Stimulated activated CD8-positive, alpha-beta memory T cell treated with anti-CD3 and anti-CD28 coated beads, Interleukin-4, amount 100 ng/mL, for 1 hour (primary cell): ENCODE data around the gene RAB11FIP5.
"Not testable (repeated sequence)": the region's sequence is repeated elsewhere in the genome, so short reads cannot be mapped to it uniquely, and the experiment has no call there.

ENCODE experiments used
- DNase-seq, 2 donors: peaks; one replicate each; pipeline ENCODE4 v3.0.0-alpha.2; 2020; ENCODE audit warnings: low read depth in 2 of 2, low spot score in 1 of 2

Gene RAB11FIP5

DNA sequence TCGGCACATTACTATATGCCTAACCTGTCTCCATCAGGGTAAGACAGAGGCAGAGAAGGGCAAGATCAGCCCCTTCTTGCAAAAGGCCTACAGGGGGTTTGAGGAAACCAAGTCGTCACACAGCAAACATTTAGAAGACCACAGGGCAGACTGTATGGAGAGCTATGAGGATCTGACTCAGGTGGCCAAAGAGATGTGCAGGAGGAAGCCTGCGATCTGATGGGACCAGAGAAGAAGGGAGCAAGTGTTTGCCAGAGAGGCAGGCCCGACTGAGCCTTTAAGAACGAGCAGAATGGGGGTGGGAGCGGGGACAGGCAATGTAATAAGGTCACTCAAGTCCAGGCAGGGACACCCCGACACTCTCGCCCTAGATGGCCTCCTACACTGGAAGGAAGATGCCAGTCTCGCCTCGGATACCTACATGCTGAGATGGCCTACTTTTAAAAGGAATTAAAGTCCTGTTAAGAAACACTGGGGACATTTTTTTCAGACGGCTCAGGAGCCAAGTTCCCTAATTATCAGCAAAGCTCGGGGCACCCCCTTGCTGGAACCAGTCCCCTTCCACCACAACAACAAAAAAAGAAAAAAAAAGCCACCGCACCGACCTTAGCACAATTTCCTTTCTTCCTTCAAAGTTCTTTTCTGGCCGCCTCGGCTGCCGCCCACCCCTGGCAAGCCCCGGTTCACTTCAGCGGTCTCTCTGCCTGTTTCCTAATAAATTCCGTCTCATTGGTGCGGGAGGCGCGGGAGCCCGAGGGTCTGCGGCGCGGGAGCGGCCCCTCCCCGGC is 42.7 kb downstream of the RAB11FIP5 start:
- DNase-seq = no peak

DNA sequence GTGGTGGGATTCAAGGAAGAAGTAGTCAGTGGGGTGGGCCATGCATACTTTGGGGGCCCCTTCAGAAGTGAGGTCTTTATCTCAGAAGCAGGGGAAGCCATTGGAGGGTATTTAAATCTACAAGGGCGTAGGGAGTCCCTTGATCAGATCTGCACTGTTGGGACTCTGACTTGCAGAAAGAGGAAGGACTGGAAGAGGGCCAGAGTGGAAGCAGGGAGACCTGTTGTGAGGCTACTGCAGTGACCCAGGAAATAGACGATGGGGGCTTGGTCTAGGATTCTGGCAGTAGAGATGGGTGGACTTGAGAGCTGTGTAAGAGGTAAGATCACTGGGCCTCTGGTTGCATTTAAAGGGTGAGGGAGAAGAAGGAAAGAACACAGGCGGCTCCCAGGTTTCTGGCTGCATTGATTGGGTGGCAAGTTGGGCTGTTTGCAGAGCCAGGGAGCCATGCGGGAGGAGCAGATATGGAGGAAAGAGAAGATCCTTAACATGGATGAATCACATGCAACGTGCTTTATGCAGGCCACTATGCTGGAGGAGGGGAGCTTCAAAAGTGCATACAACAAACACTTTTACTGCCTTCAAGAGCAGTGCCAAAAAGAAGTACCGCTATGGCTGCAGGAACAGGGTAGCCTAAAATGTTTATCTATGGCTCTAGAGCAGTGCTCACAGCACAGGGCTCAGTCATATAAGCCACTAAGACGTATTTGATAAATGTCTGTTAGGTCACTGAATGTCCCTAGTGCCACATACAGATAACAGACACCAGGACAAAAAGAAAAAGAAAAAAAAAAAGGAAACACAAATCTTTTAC is 43.5 kb downstream of the RAB11FIP5 start:
- no peak for DNase-seq

DNA sequence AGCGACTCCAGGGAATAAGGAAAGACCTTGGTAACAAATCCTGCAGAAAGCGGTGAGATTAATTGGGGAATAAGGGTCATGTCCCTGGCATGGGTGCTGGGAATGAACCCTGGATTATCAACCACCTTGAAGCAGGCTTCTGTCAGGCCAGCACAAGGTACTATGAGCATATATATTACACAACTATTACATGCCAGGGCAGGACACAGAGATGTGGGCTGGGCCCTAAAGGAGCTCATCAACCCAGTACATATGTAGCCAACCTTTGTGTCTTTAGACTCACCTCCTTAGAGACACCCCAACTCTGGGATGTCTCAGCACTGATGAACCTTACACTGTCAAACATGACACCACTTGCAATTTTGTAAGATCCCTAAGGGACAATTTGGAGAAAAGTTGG is 44.6 kb downstream of the RAB11FIP5 start:
- no peak for DNase-seq

DNA sequence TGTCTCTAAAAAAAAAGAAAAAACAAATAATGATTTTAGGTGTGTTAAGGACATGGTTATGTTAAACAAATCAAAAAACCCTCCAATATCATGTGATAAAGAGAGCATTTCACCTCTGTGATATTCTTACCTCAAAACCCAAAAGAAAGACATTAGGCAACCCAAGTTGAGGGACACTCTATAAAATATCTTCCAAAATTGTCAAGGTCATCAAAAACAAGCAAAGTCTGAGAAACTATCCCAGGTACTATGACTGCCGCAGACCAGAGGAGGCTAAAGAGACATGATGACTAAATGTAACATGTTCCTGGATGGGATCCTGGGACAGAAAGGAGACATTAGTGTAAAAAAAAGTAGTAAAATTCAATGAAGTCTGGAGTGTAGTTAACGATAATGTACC is 45.7 kb downstream of the RAB11FIP5 start:
- no peak for DNase-seq

DNA sequence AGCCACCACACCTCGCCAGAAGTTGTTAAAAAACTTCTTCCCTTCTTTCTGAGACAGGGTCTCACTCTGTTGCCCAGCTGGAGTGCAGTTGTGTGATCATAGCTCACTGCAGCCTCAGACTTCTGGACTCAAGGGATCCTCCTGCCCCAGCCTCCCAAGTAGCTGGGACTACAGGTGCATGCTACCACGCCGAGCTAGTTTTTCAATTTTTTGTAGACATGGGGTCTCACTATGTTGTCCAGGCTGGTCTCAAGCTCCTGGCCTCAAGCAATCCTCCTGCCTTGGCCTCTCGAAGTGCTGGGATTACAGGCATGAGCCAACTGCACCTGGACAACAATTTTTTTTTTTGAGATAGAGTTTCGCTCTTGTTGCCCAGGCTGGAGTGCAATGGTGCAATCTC is 47.7 kb downstream of the RAB11FIP5 start:
- not testable (repeated sequence) for DNase-seq

DNA sequence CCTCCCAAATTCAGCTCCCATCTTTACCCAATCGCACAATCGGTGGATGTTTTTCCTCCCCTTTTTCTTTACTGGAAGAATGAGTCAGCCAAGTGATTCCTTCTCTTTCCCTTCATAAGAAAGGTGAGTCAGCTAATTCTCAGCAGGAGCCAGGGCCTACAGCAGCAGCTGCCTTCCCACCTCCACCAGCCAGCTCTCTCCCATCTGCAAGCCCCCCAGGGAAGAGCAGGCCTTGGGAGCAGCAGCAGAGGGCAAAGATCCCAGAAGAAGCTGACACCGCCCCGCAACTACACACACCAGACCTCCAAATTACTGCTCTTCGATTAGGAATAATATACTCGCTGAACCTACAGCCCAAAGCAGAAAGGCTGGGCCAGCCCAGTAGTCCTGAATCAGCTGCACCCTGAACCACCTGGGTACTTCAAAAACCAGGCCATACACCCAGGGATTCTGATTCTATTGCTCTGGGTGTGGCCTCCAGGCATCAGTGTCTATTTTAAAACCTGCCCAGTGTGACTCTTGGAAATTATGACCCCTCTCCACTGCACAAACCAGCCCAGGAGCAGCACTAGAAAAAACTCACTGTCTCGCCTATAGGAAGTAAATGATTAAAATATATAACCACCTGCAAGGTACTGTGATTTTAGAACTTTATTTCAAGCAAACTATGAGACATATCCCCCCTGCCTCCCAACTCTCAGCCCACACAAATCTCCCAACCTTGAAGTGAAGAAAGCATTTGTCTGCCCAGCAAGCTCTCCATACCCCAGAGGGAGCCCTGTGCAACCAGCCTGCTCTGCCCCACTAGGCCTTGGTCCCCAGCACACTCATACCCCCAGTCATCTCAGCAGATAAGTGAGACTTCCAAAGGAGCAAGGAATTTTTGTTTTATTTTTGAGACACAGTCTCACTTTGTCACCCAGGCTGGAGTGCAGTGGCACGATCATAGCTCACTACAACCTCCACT is 48.6 kb downstream of the RAB11FIP5 start:
- no peak for DNase-seq

DNA sequence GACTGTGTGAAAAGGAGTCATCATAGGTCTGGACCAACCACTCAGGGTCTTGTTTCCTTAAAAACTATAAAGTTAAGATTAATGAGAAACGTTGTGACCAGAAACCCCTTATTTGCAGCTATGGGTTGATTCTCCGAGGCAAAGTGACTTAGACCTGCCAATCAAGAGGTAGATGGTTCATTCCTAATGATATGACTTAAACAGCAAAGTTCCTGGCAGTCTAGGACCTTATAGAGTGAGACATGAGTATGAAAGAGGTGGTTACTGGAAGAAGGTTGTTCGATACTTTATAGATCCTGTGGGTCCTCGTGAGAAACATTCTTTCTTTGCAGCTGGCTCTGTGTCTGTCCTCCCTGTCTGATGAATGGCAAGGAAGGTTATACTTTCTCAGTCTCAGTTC is 49.3 kb downstream of the RAB11FIP5 start:
- no peak for DNase-seq

DNA sequence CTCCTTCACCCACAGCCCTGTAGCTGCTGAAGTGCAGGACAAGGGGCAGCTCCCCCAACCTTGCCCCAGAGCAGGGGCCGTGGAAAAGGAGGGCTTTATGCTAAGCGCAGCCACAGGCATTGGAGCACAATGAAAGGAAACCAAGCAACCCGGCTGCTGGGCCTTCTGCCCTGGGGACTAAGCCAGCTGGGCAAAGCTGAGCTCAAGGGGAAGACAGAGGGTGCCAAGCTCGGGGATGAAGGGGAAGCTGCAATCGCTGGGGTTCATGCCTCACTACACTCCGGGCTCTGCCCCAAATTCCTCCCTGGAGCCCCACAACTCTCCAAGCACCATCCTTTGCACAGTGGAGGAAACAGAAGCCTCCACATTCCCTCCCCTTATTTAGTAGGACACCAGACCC is 53.6 kb downstream of the RAB11FIP5 start:
- no peak for DNase-seq

DNA sequence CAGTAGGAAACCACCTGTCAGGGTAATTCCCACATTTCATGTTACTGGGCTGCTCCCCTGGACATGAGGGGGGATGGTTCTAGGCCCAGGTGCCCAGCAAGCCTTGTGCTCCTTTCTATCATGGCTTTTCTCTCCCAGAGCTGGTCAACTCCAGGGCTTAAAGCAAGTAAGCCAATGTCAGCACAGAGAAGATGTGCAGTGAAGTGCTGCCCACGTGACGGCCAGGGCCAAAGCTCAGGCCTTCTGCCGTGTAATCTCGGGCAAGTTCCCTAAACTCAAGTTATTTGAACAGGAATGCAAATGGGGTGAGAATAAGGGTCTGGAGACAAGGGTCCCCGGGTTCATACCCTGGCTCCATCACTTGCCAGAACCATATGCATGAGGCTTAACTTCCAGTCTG is 57.8 kb downstream of the RAB11FIP5 start:
- no peak for DNase-seq

DNA sequence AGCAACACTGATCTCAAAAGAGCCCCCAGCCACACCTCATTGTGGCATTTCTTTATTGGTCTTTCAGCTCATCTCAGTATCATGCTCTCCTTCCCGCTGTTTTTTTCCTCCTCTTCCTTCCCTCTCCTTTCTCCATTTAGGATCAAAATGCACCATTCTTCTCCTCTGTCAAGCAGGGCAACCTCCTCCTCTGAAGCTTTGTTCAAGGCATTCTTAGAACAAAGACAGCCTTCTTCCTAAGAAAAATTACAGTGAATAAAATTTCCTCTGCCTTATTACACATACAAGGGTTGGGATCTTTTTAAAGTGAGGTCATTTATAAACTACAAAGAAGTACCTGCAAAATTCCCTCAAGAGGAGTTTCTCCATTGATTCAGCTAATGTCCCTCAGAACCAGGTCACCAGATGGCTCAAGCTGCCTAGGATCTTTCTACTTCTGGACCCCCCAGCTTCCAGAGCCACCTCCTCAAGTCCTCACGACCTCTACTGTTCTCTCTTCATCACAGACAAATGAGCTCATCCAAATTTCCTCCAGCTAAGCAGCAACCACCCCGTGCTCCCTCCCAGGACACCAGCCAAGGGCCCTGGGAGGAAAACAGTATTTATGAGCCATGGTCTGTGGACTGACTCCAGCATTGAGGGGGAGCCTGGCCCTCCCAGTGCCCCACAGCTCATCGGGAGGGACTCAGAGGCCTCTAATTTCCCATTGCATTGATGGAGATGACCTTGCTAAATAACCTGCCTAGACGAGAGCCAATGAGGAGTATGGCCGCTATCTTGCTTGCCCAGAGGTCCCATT is 59.2 kb downstream of the RAB11FIP5 start:
- DNase-seq = no peak

DNA sequence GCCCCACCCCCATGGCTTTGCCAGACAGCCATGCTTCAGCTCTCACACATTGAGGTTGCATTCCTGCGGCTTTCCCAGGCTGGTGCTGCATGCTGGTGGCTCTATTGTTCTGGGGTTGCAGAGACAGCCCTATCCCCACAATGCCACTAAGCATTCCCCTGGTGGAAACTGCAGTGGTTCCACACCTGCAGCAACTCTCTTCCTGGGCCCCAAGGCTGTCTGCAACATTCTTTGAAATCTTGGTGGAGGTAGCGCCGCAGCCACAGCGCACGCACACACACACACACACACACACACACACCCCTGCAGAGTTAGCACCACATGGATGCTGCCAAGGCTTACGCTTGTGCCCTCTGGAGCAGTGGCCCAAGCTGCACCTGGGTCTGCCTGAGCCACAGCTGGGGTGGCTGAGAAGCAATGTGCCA is 62.6 kb downstream of the RAB11FIP5 start:
- DNase-seq = no peak

DNA sequence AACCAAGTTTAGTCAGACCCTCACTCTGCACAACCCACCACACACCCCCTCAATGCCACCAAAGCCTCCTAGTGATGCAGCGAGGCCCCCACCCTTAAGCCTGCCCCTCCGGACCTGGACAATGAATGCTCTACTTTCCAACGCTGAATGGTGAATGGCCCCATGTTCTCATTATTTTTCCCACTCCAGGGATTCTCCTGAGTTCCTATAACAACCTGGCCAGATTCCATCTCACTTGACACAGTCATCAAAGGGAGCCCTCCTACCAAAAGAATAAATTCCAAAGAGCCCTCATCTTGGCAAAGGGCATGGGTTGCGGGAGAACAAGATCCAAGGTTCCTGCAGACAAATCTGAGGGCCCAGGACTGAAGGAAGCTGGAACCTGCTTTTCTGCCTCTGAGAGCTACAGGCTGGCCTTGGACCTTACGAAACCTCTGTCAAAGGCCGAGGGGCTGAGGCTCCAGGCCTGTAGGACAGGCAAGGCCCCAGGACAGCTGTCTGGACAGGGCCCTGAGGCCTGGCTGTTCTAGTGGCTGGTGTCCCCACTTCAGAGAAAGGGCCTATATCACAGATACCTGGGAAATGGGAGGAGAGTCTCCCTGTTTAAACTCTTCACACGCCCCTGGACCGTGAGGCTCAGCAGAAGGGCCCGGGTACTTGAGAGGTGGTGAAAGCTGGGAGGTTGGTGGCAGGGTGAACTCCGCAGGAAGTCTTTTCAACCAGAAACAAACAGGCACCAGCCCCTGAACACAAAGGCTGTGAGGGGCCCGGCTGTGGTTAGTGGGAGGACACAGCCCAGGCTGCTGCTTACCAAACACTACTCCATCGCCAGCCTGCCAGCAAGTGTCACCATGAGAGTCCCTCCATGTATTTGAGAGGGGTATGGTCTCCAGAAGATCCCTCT is 68.6 kb downstream of the RAB11FIP5 start:
- DNase-seq = no peak

DNA sequence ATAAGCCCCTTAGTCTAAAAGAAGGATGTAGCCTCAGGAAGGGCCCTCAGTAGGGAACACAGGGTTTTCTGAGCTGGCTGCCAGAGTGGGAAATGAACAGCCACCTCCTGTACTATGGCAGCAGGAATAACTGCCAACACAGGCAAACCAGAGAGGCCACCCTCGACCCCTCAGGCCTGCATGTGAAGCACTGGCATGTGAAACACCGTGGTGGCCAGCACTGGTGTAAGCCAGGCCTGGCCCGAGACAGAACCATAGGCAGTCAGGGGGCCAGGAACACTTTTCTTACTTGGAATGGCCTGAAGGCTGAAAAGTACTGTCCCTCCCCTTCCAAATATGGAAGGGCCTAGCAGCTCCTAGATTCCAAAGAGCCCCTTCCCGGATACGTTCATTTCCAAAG is 69.5 kb downstream of the RAB11FIP5 start:
- no peak for DNase-seq

DNA sequence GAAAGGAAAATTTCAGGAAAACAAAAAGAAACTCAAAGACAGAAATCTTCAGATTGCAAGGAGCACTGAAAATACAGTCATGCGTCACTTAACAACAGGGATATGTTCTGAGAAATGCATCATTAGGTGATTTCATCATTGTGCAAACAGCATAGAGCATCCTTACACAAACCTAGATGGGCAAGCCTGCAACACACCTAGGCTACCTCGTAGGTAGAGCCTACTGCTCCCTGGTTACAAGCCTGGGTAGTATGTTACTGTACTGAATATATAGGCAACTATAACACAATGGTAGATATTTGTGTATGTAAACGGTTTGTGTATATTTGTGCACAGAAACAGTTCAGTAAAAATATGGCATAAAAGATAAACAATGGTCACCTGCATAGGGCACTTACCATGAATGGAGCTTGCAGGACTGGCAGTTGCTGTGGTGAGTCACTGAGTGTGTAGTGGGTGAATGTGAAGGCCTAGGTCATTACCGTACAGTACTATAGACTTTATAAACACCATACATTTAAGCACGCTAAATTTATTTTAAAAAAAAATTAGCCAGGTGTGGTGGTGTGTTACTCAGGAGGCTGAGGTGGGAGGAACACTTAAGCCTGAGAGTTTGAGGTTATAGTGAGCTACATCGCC is 74.7 kb downstream of the RAB11FIP5 start:
- DNase-seq = no peak

DNA sequence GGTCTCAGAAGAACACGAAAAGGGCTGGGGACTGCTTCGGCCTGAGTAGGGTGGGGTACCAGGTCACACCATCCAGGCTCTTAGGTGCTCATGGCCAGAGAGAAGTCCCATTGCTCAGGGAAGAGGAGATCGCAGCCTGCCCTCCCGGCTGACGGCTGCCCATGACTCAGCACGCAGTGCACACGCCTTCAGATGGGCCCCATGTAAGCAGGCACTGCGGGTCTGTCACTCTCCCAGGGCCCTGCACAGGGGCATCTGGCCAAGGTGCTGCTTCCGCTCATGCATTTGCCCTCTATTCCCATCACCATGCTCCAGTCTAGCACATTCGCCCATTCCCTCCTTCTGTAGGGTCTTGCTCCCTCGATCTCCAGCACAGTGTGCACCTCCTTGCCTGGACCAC is 76.0 kb downstream of the RAB11FIP5 start:
- DNase-seq = no peak

DNA sequence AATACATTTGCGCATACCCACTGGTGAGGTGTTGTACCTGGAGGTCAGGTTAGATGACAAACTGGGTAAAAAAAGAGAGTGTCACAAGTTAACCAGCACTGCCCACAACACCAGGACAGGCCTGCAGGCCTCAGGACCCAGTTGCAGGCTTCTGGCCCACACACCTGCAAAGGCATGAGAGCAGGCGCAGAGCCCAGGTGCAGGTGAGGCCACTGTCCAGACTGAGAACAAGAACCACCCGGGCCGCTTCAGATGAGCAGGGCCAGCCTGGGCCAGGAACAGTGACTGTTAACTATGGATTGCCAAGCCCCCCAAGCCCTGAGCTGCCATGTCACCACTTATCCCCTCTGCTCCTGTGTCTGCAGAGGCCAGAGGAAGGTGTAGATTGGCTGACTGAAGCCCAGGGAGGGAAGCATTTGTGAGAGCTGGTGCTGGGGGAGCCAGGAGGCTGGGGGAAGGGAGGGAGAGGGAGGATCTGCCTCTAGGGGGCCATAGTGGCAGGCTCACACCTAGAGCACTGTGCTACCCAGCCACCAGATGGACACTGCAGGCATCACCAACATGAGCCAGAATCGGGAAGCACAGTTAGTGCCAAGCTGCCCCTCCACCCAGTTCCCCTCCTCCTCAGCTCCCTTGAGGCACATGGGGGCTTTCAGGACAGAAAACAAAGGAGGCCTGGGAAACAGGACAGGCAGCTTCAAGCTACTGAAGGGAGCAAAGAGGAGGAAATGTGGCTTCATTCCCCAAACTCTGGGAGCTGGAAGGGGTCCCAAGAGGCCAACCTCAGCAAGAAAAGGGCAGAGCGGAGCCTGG is 76.6 kb downstream of the RAB11FIP5 start:
- DNase-seq = no peak

DNA sequence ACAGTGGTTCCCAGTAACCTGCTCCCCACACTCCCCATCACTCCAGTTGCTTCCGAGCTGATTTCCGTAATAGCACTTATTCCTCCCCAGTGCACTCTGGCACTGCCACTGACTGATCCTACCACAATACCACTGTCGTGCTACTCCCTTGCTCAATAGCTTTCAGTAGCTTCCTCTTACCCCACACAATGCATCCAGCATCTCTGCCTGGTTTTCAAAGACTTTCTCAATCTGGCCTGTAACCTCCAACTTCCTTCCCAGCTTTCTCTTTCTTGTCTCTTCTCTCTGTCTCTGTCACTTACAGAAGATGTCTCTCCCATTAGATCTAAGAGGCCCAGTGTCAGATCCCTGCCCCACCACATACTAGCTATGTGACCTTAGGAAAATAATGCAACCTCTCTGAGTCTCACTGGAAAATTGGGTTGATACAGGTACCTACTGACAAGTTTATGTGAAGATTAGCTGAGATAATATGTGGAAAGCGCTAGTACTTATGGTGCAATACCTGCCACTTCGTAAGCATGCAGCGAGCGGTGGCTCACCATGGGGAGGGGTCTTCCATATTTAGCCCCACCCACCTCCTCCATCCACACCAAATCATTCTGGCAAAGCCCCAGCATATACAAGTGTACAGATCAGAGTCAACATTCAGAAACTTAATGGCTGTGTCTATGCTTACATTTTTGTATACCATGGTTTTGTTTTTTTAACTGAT is 77.9 kb downstream of the RAB11FIP5 start:
- no peak for DNase-seq
